Measurements from ENCODE around the gene PNPLA1.

DNA sequence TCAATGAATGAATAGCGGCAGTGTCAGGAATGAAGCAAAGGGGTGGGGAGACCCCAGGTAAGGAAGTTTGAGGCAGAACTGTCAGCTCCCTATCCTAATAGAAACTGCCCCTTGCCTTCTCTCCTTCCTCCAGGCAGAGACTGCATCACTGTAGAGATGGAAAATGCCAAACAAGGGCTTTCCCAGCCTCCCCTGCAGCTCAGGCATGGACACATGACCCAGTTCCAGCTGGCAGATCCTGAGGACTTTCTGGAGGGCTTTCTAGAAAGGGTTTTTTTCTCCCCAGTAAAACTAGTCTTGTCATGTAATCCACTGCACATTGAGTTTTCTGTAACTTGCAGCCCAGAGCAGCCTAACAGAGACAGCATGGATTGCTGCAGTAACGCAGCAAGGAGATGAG lies 17.9 kb upstream of the PNPLA1 start:
- TF ChIP-seq CTCF (IDR thresholded peaks at IDR 0.05 in 2 of 3, conservative IDR thresholded peaks at IDR 0.05 in 1 of 3; ENCODE audit: borderline replicate concordance in 1 of 3, insufficient read depth in 1 of 3, low read depth in 2 of 3, low read length in 2 of 3) (no peak), EZH2 (IDR thresholded peaks at IDR 0.05) (no peak), EGR1 (IDR thresholded peaks at IDR 0.05; ENCODE audit: low read depth) (no peak)

Measured in HCT116 (cell line).